Neuronal stem cell (in vitro differentiated cells): ENCODE data around the gene CPM.

Experiments
- DNase-seq: peaks from one replicate; pipeline ENCODE4 v3.0.0-alpha.2; 2013; ENCODE audit warnings: low spot score
- H2AFZ ChIP-seq: one replicate; pipeline ENCODE4 v1.6.1; 2013; ENCODE audit warnings: mild to moderate bottlenecking, low read length, inconsistent platforms
- H2AK5ac ChIP-seq: 2 replicates; pipeline ENCODE4 v1.6.1; 2013; ENCODE audit warnings: low read depth, mild to moderate bottlenecking, inconsistent platforms, low read length, moderate library complexity, mixed read lengths
- H2BK120ac ChIP-seq: 2 replicates; pipeline ENCODE4 v1.6.1; 2013; ENCODE audit warnings: low read depth, mild to moderate bottlenecking, inconsistent platforms, low read length, moderate library complexity, mixed read lengths
- H2BK12ac ChIP-seq: one replicate; pipeline ENCODE4 v1.6.1; 2013; ENCODE audit warnings: low read length, inconsistent platforms
- H2BK15ac ChIP-seq: 2 replicates; pipeline ENCODE4 v1.6.1; 2013; ENCODE audit warnings: mild to moderate bottlenecking, low read length, inconsistent platforms, mixed read lengths
- H2BK5ac ChIP-seq: one replicate; pipeline ENCODE4 v1.6.1; 2013; ENCODE audit warnings: inconsistent platforms, mild to moderate bottlenecking, low read length, moderate library complexity
- H3K14ac ChIP-seq: one replicate; pipeline ENCODE4 v1.6.1; 2013; ENCODE audit warnings: low read length, inconsistent platforms
- H3K18ac ChIP-seq: 2 replicates; pipeline ENCODE4 v1.6.1; 2013; ENCODE audit warnings: low read length, inconsistent platforms
- H3K23ac ChIP-seq: 2 replicates; pipeline ENCODE4 v1.6.1; 2013; ENCODE audit warnings: low read depth, mild to moderate bottlenecking, mixed read lengths, low read length, inconsistent platforms; ENCODE audit not compliant: poor library complexity
- H3K27ac ChIP-seq: replicated peaks from 3 replicates; pipeline ENCODE4 v1.5.1; 2013; ENCODE audit warnings: low read length, inconsistent platforms
- H3K27me3 ChIP-seq, 3 experiments: 2 replicates each; pipeline ENCODE4 v1.6.1; 2013; ENCODE audit warnings: low read length in 3 of 3, mild to moderate bottlenecking in 2 of 3, inconsistent platforms in 1 of 3, low read depth in 1 of 3, mixed read lengths in 1 of 3, moderate library complexity in 1 of 3; ENCODE audit not compliant: control insufficient read depth in 3 of 3, insufficient read depth in 3 of 3
- H3K36me3 ChIP-seq, 2 donors: replicated peaks in 1 of 2; 2 replicates each; pipeline ENCODE4 v1.6.1; 2013; ENCODE audit warnings: low read length in 2 of 2; ENCODE audit not compliant: control insufficient read depth in 2 of 2, insufficient read depth in 2 of 2
- H3K4ac ChIP-seq: 2 replicates; pipeline ENCODE4 v1.6.1; 2013; ENCODE audit warnings: inconsistent platforms, mild to moderate bottlenecking, low read length, moderate library complexity
- H3K4me1 ChIP-seq, 2 donors: 1 replicate in 1 of 2; 2 replicates in 1 of 2; pipeline ENCODE4 v1.6.1; 2013; ENCODE audit warnings: low read length in 2 of 2, low read depth in 1 of 2; ENCODE audit not compliant: control insufficient read depth in 2 of 2, insufficient read depth in 1 of 2
- H3K4me2 ChIP-seq: one replicate; pipeline ENCODE4 v1.6.1; 2013; ENCODE audit warnings: mild to moderate bottlenecking, low read length, inconsistent platforms; ENCODE audit not compliant: insufficient read depth, poor library complexity, severe bottlenecking
- H3K4me3 ChIP-seq, 2 donors: 2 replicates each; pipeline ENCODE4 v1.5.1; 2013; ENCODE audit warnings: low read length in 2 of 2, mild to moderate bottlenecking in 2 of 2, inconsistent platforms in 1 of 2, moderate library complexity in 1 of 2
- H3K79me1 ChIP-seq: one replicate; pipeline ENCODE4 v1.6.1; 2013; ENCODE audit warnings: low read depth, mild to moderate bottlenecking, inconsistent platforms, low read length, moderate library complexity
- H3K9ac ChIP-seq: one replicate; pipeline ENCODE4 v1.6.1; 2013; ENCODE audit warnings: mild to moderate bottlenecking, low read depth, low read length, inconsistent platforms; ENCODE audit not compliant: poor library complexity
- H3K9me3 ChIP-seq, 2 donors: replicated peaks in 1 of 2; 2 replicates each; pipeline versions ENCODE3 to v1.6.1; 2013; ENCODE audit warnings: low read length in 2 of 2, mild to moderate bottlenecking in 2 of 2, inconsistent platforms in 1 of 2, low read depth in 1 of 2, mixed read lengths in 1 of 2, moderate library complexity in 1 of 2; ENCODE audit not compliant: control insufficient read depth in 2 of 2, insufficient read depth in 1 of 2
- H4K8ac ChIP-seq: one replicate; pipeline ENCODE4 v1.6.1; 2013; ENCODE audit warnings: low read depth, mild to moderate bottlenecking, inconsistent platforms, low read length, moderate library complexity
- H4K91ac ChIP-seq: one replicate; pipeline ENCODE4 v1.6.1; 2013; ENCODE audit warnings: low read length, low read depth, mild to moderate bottlenecking, inconsistent platforms; ENCODE audit not compliant: poor library complexity
- WGBS, 2 donors: extraction: QIAGEN DNeasy Blood & Tissue Kit; methylation state at CpG; one replicate each; pipeline ENCODE4 v1.1.7; 2013; ENCODE audit warnings: missing lambda C conversion rate in 2 of 2, mixed read lengths in 1 of 2; ENCODE audit not compliant: insufficient read length in 2 of 2, insufficient replicate concordance in 1 of 2; ENCODE audit errors: extremely low coverage in 2 of 2; 5-methylcytosine and 5-hydroxymethylcytosine counted together

CPM gene

DNA sequence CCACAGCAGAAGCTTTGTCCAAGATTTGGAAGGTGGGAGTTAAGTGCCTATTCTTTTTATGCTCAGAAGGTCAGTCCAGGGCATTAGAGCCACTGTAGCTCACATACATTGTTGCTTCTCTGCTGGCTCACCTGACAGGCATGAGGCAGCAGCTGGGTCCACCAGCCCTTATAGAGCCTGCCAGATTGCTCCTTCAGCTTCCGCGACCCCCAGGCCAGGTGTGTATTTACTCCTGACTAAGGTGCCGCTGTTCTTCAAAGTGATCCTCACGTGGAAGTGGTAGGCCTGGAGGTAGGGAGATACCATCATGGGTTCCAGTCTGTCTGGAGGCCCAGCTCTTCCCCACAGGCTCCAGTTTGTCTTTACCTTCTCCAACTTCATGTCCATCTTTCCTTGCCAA is 17.5 kb upstream of the CPM start:
- Histone ChIP-seq H2BK5ac (no peak overlapping the region), H3K23ac (peak overlapping the region; percentile 20), H3K4me1 (no peaks in the 10 kb centered on the region), H3K27me3 (peaks cover 0 to 8% (median 0%) of the 10 kb centered on the region in 3 experiments), H3K27ac (no peak overlapping the region), H3K4me3 (no peak overlapping the region), H3K36me3 (no peaks in the 10 kb centered on the region), H3K4me2 (no peak overlapping the region), H2BK15ac (no peak overlapping the region), H4K91ac (no peak overlapping the region), H3K18ac (no peak overlapping the region), H3K9ac (no peak overlapping the region), H3K9me3 (no peaks in the 10 kb centered on the region), H3K14ac (no peak overlapping the region), H2BK120ac (no peak overlapping the region), H4K8ac (no peak overlapping the region), H3K79me1 (no peaks in the 10 kb centered on the region), H2BK12ac (no peak overlapping the region), H2AFZ (no peak overlapping the region), H2AK5ac (no peak overlapping the region), H3K4ac (no peak overlapping the region)
- no CpG with 5 or more reads among the region's 4 CpGs for WGBS, 2 donors
- no peak for DNase-seq

DNA sequence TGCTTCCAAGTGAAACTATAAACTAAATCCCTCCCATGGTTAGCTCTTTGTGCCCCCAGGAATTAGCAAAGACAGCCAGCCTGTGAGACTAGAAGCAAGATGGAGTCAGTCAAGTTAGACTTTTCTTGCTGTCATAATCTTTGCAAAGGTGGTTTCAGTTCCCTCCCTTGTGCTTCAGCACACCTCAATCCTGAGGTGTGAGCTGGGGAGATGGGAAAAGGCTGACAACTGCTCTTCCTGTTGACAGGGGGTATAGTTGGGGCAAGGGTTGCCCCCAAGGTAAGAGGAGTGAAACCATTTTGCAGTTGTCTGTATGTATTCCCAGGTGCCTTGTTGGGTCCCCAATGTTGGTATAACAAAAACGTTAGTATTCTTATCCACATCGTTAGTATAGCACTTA is 12.3 kb upstream of the CPM start:
- Histone ChIP-seq H2BK12ac (no peak overlapping the region), H3K4me3 (no peak overlapping the region), H3K27ac (no peak overlapping the region), H2BK5ac (no peak overlapping the region), H3K23ac (no peak overlapping the region), H3K4ac (no peak overlapping the region), H2AK5ac (no peak overlapping the region), H3K36me3 (no peaks in the 10 kb centered on the region), H4K91ac (no peak overlapping the region), H3K79me1 (no peaks in the 10 kb centered on the region), H3K14ac (no peak overlapping the region), H3K4me1 (no peaks in the 10 kb centered on the region), H3K4me2 (no peak overlapping the region), H4K8ac (no peak overlapping the region), H3K9ac (no peak overlapping the region), H3K18ac (no peak overlapping the region), H2AFZ (no peak overlapping the region), H2BK15ac (no peak overlapping the region), H3K27me3 (no peaks in the 10 kb centered on the region), H3K9me3 (no peaks in the 10 kb centered on the region), H2BK120ac (no peak overlapping the region)
- WGBS, 2 donors, result no CpG with 5 or more reads among the region's 2 CpGs
- DNase-seq, result no peak

DNA sequence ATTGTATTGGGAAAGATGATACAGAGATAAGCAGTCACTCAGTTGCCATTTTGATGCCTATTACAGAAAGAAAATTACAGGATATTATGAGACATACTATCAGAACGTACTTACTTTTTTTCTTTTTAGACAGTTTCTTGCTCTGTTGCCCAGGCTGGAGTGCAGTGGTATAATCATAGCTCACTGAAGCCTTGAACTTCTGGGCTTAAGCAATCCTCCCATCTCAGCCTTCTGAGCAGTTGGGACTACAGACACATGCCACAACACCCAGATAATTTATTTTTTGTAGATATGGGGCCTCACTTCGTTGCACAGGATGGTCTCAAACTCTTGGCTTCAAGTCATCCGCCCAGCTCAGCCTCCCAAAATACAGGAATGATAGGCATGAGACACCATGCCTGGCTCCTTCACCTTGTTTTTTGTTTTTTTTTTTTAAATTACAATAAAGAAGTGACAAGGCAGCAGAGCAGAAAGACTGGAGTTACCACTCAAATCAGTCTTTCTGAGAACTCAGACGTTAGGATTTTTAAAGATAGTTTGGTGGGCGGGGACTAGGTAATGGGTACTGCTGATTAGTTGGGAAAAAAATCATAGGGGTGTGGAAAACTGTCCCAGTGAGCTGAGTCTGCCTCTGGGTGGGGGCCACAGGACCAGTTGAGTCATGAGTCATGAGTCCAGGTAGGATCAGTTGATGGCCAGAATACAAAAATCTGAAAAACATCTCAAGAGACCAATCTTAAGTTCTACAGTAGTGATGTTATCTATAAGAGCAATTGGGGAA is 11.5 kb upstream of the CPM start:
- Histone ChIP-seq H3K4ac (no peak overlapping the region), H3K14ac (no peak overlapping the region), H3K23ac (no peak overlapping the region), H3K4me2 (no peak overlapping the region), H2BK5ac (no peak overlapping the region), H2BK12ac (no peak overlapping the region), H3K27me3 (no peaks in the 10 kb centered on the region), H3K27ac (no peak overlapping the region), H3K4me3 (no peak overlapping the region), H2BK120ac (no peak overlapping the region), H3K4me1 (no peaks in the 10 kb centered on the region), H3K9ac (no peak overlapping the region), H2AK5ac (no peak overlapping the region), H3K9me3 (no peaks in the 10 kb centered on the region), H3K79me1 (no peaks in the 10 kb centered on the region), H3K36me3 (no peaks in the 10 kb centered on the region), H2BK15ac (no peak overlapping the region), H2AFZ (no peak overlapping the region), H3K18ac (no peak overlapping the region), H4K8ac (peak overlapping the region; percentile 48), H4K91ac (no peak overlapping the region)
- DNase-seq, result no peak
- no CpG with 5 or more reads among the region's 5 CpGs for WGBS, 2 donors

DNA sequence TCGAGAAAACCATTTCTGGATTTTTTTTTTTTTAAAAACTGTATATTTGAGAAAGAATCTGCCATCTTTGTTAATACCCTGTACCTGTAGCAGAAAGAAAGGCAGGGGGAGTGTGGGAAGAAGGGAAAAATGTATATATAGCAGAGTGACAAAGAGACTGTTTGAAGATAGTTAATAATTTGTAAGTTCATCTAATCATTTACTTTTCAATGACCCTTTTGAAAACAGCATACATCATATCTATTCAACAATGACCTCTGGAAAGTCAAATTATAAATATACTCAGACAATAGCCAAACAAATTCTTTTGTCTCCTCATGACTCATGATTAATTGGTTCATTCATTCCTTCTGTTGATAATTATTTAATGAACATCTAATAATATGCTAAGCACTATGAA is 10.9 kb upstream of the CPM start:
- no CpG with 5 or more reads among the region's 1 CpG for WGBS, 2 donors
- no peak overlapping the region for H3K4ac ChIP-seq

More for the DNA sequence above, 10.9 kb upstream of the CPM start:
- H2BK120ac ChIP-seq, result no peak overlapping the region
- no peak overlapping the region for H3K9ac ChIP-seq
- H2BK15ac ChIP-seq, result no peak overlapping the region
- H3K14ac ChIP-seq, result no peak overlapping the region
- no peak for DNase-seq
- H3K4me2 ChIP-seq, result no peak overlapping the region
- H3K23ac ChIP-seq, result no peak overlapping the region
- H3K36me3 ChIP-seq, result no peaks in the 10 kb centered on the region
- no peak overlapping the region for H2BK12ac ChIP-seq
- no peak overlapping the region for H3K27ac ChIP-seq
- no peak overlapping the region for H2BK5ac ChIP-seq
- H2AFZ ChIP-seq, result no peak overlapping the region
- no peak overlapping the region for H4K8ac ChIP-seq
- no peaks in the 10 kb centered on the region for H3K9me3 ChIP-seq
- H3K79me1 ChIP-seq, result no peaks in the 10 kb centered on the region
- H2AK5ac ChIP-seq, result no peak overlapping the region
- no peaks in the 10 kb centered on the region for H3K27me3 ChIP-seq
- H4K91ac ChIP-seq, result no peak overlapping the region
- H3K4me1 ChIP-seq, result no peaks in the 10 kb centered on the region
- H3K18ac ChIP-seq, result no peak overlapping the region
- no peak overlapping the region for H3K4me3 ChIP-seq
